H1 (cell line): ENCODE results near the gene ZNF74. TPM values are rescaled to one million over a fixed set of nuclear protein-coding genes. Genes with fewer than 3 reads are reported as not detected.

Source experiments
- CHD1 ChIP-seq: IDR thresholded peaks from 2 replicates; pipeline ENCODE4 v1.6.1; 2012; ENCODE audit warnings: low read depth, low read length, improper control_type of control experiment
- HDAC2 ChIP-seq, 2 experiments: fragments of 300-600 bp in 1 of 2; sonication (generic) in 1 of 2; IDR thresholded peaks; 2 replicates each; pipeline ENCODE4 v1.6.1; 2011 to 2012; ENCODE audit warnings: low read depth in 2 of 2, low read length in 2 of 2, mild to moderate bottlenecking in 2 of 2, moderate library complexity in 2 of 2, borderline replicate concordance in 1 of 2, inconsistent platforms in 1 of 2
- KDM1A ChIP-seq: fragments of 200-600, 300-600 bp; sonication (generic); IDR thresholded peaks from 2 replicates; pipeline ENCODE4 v1.7.1; 2016; ENCODE audit warnings: mild to moderate bottlenecking, low read length, borderline replicate concordance
- NANOG ChIP-seq: IDR thresholded peaks from 2 replicates; pipeline ENCODE4 v1.6.1; 2011; ENCODE audit warnings: low read length, low read depth, mild to moderate bottlenecking, inconsistent platforms; ENCODE audit not compliant: insufficient read depth, poor library complexity, severe bottlenecking
- NRF1 ChIP-seq: IDR thresholded peaks from 2 replicates; pipeline ENCODE4 v1.6.1; 2011; ENCODE audit warnings: mild to moderate bottlenecking, low read depth, low read length, improper control_type of control experiment
- RBBP5 ChIP-seq: IDR thresholded peaks from 2 replicates; pipeline ENCODE4 v1.7.1; 2012; ENCODE audit warnings: low read depth, mild to moderate bottlenecking, inconsistent platforms, low read length, moderate library complexity, borderline replicate concordance
- RFX5 ChIP-seq: IDR thresholded peaks from 2 replicates; pipeline ENCODE4 v1.6.1; 2011; ENCODE audit warnings: low read depth, low read length, improper control_type of control experiment, borderline replicate concordance
- RXRA ChIP-seq: IDR thresholded peaks from 2 replicates; pipeline ENCODE4 v1.6.1; 2011; ENCODE audit warnings: low read depth, mild to moderate bottlenecking, low read length, moderate library complexity; ENCODE audit not compliant: insufficient read depth
- TBP ChIP-seq: IDR thresholded peaks from 2 replicates; pipeline ENCODE4 v1.6.1; 2011; ENCODE audit warnings: low read depth, low read length, improper control_type of control experiment
- polyA plus RNA-seq, 7 experiments: library from polyadenylated mRNA; depleted of rRNA in 3 of 7; stranded (reverse) in 5 of 7; unstranded in 2 of 7; fragments of >200 nt in 5 of 7; fragments of 200-250 nt in 2 of 7; gene quantifications; 1 replicate in 5 of 7; 2 replicates in 1 of 7; 4 replicates in 1 of 7; pipeline versions ENCODE4 v1.2.1 to v1.2.3, GENCODE V29; 2011 to 2013; ENCODE audit warnings: missing spikeins in 2 of 7, mixed read lengths in 2 of 7
- total RNA-seq: library from RNA; stranded (reverse); fragmentation: NEBNext Ultra II Directional; extraction: Animal tissue kit (Norgen Biotek cat#: 25700); gene quantifications from 2 replicates; pipeline ENCODE4 v1.2.1, GENCODE V29; 2021
- TF ChIP-seq, protein P1 (sequence below): fragments of 300-600 bp; sonication (generic); IDR thresholded peaks from 2 replicates; pipeline ENCODE4 v1.7.1; 2012; ENCODE audit warnings: low read length, moderate library complexity, mild to moderate bottlenecking, inconsistent platforms; ENCODE audit not compliant: insufficient replicate concordance
- TF ChIP-seq, protein P2 (sequence below): IDR thresholded peaks from 2 replicates; pipeline ENCODE4 v1.6.1; 2012; ENCODE audit warnings: inconsistent platforms

ZNF74 gene
- total and polyA plus RNA-seq, 2 of the 8 experiments (the other 6 are each of a cell fraction or from before 2014, with no cell fraction given) = 29.7 to 45.7 TPM

DNA sequence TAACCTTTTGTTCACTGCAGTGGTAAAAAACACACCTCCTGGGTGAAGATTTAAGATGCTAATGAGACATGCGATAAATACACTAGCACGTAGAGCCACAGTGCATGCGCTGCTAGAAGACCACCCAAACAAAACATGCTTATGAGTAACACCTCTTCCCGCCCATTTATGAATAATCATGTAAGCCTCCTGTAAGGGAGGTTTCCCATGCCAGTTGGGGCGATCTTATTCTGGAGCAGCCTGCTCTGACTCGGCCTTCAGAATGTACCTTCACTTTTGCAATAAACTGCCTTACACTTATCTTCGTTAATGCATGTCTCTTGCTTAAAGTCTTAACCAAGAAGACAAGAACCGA is 61.7 kb downstream of the ZNF74 start (continued):
- TF ChIP-seq, protein P1, sequence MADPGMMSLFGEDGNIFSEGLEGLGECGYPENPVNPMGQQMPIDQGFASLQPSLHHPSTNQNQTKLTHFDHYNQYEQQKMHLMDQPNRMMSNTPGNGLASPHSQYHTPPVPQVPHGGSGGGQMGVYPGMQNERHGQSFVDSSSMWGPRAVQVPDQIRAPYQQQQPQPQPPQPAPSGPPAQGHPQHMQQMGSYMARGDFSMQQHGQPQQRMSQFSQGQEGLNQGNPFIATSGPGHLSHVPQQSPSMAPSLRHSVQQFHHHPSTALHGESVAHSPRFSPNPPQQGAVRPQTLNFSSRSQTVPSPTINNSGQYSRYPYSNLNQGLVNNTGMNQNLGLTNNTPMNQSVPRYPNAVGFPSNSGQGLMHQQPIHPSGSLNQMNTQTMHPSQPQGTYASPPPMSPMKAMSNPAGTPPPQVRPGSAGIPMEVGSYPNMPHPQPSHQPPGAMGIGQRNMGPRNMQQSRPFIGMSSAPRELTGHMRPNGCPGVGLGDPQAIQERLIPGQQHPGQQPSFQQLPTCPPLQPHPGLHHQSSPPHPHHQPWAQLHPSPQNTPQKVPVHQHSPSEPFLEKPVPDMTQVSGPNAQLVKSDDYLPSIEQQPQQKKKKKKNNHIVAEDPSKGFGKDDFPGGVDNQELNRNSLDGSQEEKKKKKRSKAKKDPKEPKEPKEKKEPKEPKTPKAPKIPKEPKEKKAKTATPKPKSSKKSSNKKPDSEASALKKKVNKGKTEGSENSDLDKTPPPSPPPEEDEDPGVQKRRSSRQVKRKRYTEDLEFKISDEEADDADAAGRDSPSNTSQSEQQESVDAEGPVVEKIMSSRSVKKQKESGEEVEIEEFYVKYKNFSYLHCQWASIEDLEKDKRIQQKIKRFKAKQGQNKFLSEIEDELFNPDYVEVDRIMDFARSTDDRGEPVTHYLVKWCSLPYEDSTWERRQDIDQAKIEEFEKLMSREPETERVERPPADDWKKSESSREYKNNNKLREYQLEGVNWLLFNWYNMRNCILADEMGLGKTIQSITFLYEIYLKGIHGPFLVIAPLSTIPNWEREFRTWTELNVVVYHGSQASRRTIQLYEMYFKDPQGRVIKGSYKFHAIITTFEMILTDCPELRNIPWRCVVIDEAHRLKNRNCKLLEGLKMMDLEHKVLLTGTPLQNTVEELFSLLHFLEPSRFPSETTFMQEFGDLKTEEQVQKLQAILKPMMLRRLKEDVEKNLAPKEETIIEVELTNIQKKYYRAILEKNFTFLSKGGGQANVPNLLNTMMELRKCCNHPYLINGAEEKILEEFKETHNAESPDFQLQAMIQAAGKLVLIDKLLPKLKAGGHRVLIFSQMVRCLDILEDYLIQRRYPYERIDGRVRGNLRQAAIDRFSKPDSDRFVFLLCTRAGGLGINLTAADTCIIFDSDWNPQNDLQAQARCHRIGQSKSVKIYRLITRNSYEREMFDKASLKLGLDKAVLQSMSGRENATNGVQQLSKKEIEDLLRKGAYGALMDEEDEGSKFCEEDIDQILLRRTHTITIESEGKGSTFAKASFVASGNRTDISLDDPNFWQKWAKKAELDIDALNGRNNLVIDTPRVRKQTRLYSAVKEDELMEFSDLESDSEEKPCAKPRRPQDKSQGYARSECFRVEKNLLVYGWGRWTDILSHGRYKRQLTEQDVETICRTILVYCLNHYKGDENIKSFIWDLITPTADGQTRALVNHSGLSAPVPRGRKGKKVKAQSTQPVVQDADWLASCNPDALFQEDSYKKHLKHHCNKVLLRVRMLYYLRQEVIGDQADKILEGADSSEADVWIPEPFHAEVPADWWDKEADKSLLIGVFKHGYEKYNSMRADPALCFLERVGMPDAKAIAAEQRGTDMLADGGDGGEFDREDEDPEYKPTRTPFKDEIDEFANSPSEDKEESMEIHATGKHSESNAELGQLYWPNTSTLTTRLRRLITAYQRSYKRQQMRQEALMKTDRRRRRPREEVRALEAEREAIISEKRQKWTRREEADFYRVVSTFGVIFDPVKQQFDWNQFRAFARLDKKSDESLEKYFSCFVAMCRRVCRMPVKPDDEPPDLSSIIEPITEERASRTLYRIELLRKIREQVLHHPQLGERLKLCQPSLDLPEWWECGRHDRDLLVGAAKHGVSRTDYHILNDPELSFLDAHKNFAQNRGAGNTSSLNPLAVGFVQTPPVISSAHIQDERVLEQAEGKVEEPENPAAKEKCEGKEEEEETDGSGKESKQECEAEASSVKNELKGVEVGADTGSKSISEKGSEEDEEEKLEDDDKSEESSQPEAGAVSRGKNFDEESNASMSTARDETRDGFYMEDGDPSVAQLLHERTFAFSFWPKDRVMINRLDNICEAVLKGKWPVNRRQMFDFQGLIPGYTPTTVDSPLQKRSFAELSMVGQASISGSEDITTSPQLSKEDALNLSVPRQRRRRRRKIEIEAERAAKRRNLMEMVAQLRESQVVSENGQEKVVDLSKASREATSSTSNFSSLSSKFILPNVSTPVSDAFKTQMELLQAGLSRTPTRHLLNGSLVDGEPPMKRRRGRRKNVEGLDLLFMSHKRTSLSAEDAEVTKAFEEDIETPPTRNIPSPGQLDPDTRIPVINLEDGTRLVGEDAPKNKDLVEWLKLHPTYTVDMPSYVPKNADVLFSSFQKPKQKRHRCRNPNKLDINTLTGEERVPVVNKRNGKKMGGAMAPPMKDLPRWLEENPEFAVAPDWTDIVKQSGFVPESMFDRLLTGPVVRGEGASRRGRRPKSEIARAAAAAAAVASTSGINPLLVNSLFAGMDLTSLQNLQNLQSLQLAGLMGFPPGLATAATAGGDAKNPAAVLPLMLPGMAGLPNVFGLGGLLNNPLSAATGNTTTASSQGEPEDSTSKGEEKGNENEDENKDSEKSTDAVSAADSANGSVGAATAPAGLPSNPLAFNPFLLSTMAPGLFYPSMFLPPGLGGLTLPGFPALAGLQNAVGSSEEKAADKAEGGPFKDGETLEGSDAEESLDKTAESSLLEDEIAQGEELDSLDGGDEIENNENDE = no peak
- TF ChIP-seq KDM1A (no peak), RBBP5 (no peak), NANOG (no peak), HDAC2 (IDR thresholded peaks at IDR 0.05; ENCODE audit: borderline replicate concordance in 1 of 2, low read depth in 2 of 2, low read length in 2 of 2) (no peak), CHD1 (no peak), TBP (no peak), RFX5 (no peak), RXRA (no peak), NRF1 (no peak)
- TF ChIP-seq, protein P2, sequence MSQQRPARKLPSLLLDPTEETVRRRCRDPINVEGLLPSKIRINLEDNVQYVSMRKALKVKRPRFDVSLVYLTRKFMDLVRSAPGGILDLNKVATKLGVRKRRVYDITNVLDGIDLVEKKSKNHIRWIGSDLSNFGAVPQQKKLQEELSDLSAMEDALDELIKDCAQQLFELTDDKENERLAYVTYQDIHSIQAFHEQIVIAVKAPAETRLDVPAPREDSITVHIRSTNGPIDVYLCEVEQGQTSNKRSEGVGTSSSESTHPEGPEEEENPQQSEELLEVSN = no peak
